H9 (cell line): ENCODE data around the gene UTS2B. TPM values are rescaled to one million over a fixed set of nuclear protein-coding genes. Genes with fewer than 3 reads are reported as not detected.

Source experiments
- DNase-seq: peaks from one replicate; pipeline ENCODE4 v3.0.0-alpha.2; 2017
- H2AFZ ChIP-seq: one replicate; pipeline ENCODE4 v1.6.1; 2013; ENCODE audit warnings: mild to moderate bottlenecking, low read length, control low read depth, moderate library complexity
- H2AK5ac ChIP-seq: 2 replicates; pipeline ENCODE4 v1.6.1; 2013; ENCODE audit warnings: low read length, control low read depth, mixed read lengths; ENCODE audit not compliant: insufficient read length
- H2BK120ac ChIP-seq: one replicate; pipeline ENCODE4 v1.6.1; 2013; ENCODE audit warnings: low read depth, mild to moderate bottlenecking, low read length, control low read depth, inconsistent platforms; ENCODE audit not compliant: poor library complexity, severe bottlenecking
- H2BK12ac ChIP-seq: 2 replicates; pipeline ENCODE4 v1.6.1; 2013; ENCODE audit warnings: low read length, control low read depth, mixed read lengths, low read depth; ENCODE audit not compliant: insufficient read length
- H2BK15ac ChIP-seq: 2 replicates; pipeline ENCODE4 v1.6.1; 2013; ENCODE audit warnings: low read depth, low read length, control low read depth
- H2BK20ac ChIP-seq: one replicate; pipeline ENCODE4 v1.6.1; 2013; ENCODE audit warnings: low read depth, mild to moderate bottlenecking, low read length, control low read depth, inconsistent platforms; ENCODE audit not compliant: poor library complexity, severe bottlenecking
- H2BK5ac ChIP-seq: 2 replicates; pipeline ENCODE4 v1.6.1; 2013; ENCODE audit warnings: low read length, control low read depth, mixed read lengths; ENCODE audit not compliant: insufficient read length
- H3K14ac ChIP-seq: 2 replicates; pipeline ENCODE4 v1.6.1; 2013; ENCODE audit warnings: low read length, control low read depth; ENCODE audit not compliant: insufficient read depth
- H3K18ac ChIP-seq: 2 replicates; pipeline ENCODE4 v1.6.1; 2013; ENCODE audit warnings: low read depth, mild to moderate bottlenecking, mixed read lengths, low read length, control low read depth; ENCODE audit not compliant: insufficient read length
- H3K23ac ChIP-seq: 2 replicates; pipeline ENCODE4 v1.6.1; 2013; ENCODE audit warnings: low read length, control low read depth, mixed read lengths, low read depth; ENCODE audit not compliant: insufficient read length
- H3K23me2 ChIP-seq: 2 replicates; pipeline ENCODE4 v1.6.1; 2013; ENCODE audit warnings: low read depth, mild to moderate bottlenecking, mixed read lengths, low read length, control low read depth; ENCODE audit not compliant: insufficient read length, poor library complexity, severe bottlenecking
- H3K27ac ChIP-seq: 2 replicates; pipeline ENCODE4 v1.5.1; 2013; ENCODE audit warnings: low read length, control low read depth, mixed read lengths, low read depth; ENCODE audit not compliant: insufficient read length
- H3K27me3 ChIP-seq: 2 replicates; pipeline ENCODE4 v1.6.1; 2013; ENCODE audit warnings: low read length, control low read depth, inconsistent platforms; ENCODE audit not compliant: insufficient read depth
- H3K4ac ChIP-seq: 2 replicates; pipeline ENCODE4 v1.6.1; 2013; ENCODE audit warnings: low read depth, mild to moderate bottlenecking, control low read depth, inconsistent platforms, low read length, moderate library complexity
- H3K4me1 ChIP-seq: 2 replicates; pipeline ENCODE4 v1.6.1; 2013; ENCODE audit warnings: low read length, control low read depth, inconsistent platforms; ENCODE audit not compliant: insufficient read depth
- H3K4me2 ChIP-seq: 2 replicates; pipeline ENCODE4 v1.6.1; 2013; ENCODE audit warnings: low read length, control low read depth, mixed read lengths; ENCODE audit not compliant: insufficient read length, insufficient read depth
- H3K56ac ChIP-seq: 2 replicates; pipeline ENCODE4 v1.6.1; 2013; ENCODE audit warnings: low read depth, mild to moderate bottlenecking, mixed read lengths, low read length, control low read depth; ENCODE audit not compliant: insufficient read length
- H3K79me1 ChIP-seq: 2 replicates; pipeline ENCODE4 v1.6.1; 2013; ENCODE audit warnings: low read depth, mild to moderate bottlenecking, moderate library complexity, low read length, control low read depth, inconsistent platforms; ENCODE audit not compliant: insufficient read depth, poor library complexity, severe bottlenecking
- H3K79me2 ChIP-seq: 2 replicates; pipeline ENCODE4 v1.6.1; 2013; ENCODE audit warnings: low read length, control low read depth, inconsistent platforms; ENCODE audit not compliant: insufficient read depth
- H3K9ac ChIP-seq: 2 replicates; pipeline ENCODE4 v1.6.1; 2013; ENCODE audit warnings: low read length, control low read depth, mixed read lengths; ENCODE audit not compliant: insufficient read length; ENCODE audit errors: extremely low read depth
- H3K9me3 ChIP-seq: one replicate; pipeline ENCODE4 v1.6.1; 2013; ENCODE audit warnings: low read depth, low read length, inconsistent platforms; ENCODE audit not compliant: control insufficient read depth
- H3T11ph ChIP-seq: one replicate; pipeline ENCODE4 v1.6.1; 2013; ENCODE audit warnings: mild to moderate bottlenecking, low read length, control low read depth, inconsistent platforms
- H4K20me1 ChIP-seq: one replicate; pipeline ENCODE4 v1.6.1; 2013; ENCODE audit not compliant: control insufficient read depth, insufficient read length, insufficient read depth
- H4K5ac ChIP-seq: 2 replicates; pipeline ENCODE4 v1.6.1; 2013; ENCODE audit warnings: low read depth, mild to moderate bottlenecking, mixed read lengths, low read length, control low read depth; ENCODE audit not compliant: insufficient read length
- H4K8ac ChIP-seq: replicated peaks from 2 replicates; pipeline ENCODE4 v1.6.1; 2013; ENCODE audit warnings: low read length, control low read depth, mixed read lengths, low read depth; ENCODE audit not compliant: insufficient read length
- H4K91ac ChIP-seq: 2 replicates; pipeline ENCODE4 v1.6.1; 2013; ENCODE audit warnings: low read depth, mild to moderate bottlenecking, moderate library complexity, mixed read lengths, low read length, control low read depth; ENCODE audit not compliant: insufficient read length
- H3K27ac Mint-ChIP-seq, 3 experiments: 2 replicates in 2 of 3; 3 replicates in 1 of 3; pipeline ENCODE4 v1.8.0; 2020 to 2021; ENCODE audit warnings: mixed read lengths in 3 of 3, mild to moderate bottlenecking in 1 of 3, moderate library complexity in 1 of 3
- H3K27me3 Mint-ChIP-seq: 2 replicates; pipeline ENCODE4 v1.8.0; 2021; ENCODE audit warnings: low read depth, mild to moderate bottlenecking, moderate library complexity, mixed read lengths
- H3K36me3 Mint-ChIP-seq, 3 experiments: 2 replicates in 2 of 3; 3 replicates in 1 of 3; pipeline ENCODE4 v1.8.0; 2020 to 2021; ENCODE audit warnings: low read depth in 3 of 3, mixed read lengths in 3 of 3; ENCODE audit not compliant: insufficient read depth in 1 of 3
- H3K4me1 Mint-ChIP-seq, 2 experiments: 2 replicates each; pipeline ENCODE4 v1.8.0; 2020; ENCODE audit warnings: mixed read lengths in 2 of 2
- H3K4me3 Mint-ChIP-seq, 2 experiments: 2 replicates in 1 of 2; 3 replicates in 1 of 2; pipeline ENCODE4 v1.8.0; 2020 to 2021; ENCODE audit warnings: mild to moderate bottlenecking in 2 of 2, mixed read lengths in 2 of 2, moderate library complexity in 1 of 2
- H3K9me3 Mint-ChIP-seq, 2 experiments: 2 replicates in 1 of 2; 3 replicates in 1 of 2; pipeline ENCODE4 v1.8.0; 2020; ENCODE audit warnings: mild to moderate bottlenecking in 2 of 2, mixed read lengths in 2 of 2, moderate library complexity in 1 of 2
- CTCF ChIP-seq: fragments of 200-600 bp; sonication (generic); conservative IDR thresholded peaks from 3 replicates; pipeline ENCODE4 v1.8.0; 2021; ENCODE audit warnings: antibody characterized with exemption, mild to moderate bottlenecking
- WGBS: extraction: QIAGEN DNeasy Blood & Tissue Kit; methylation state at CpG from one replicate; pipeline ENCODE4 v1.1.7; 2013; ENCODE audit warnings: missing lambda C conversion rate, low lambda C conversion rate, mixed read lengths; ENCODE audit not compliant: insufficient read length; ENCODE audit errors: extremely low coverage; 5-methylcytosine and 5-hydroxymethylcytosine counted together
- total RNA-seq: library from RNA; stranded (reverse); gene quantifications from 2 replicates; pipeline ENCODE4 v1.2.1, GENCODE V29; 2021

UTS2B gene
- total RNA-seq, 1 experiment from 2014 or later, result 0.09 TPM

- Histone ChIP-seq H2BK20ac (no peak overlapping the region), H3K27ac (no peak overlapping the region), H2AFZ (no peak overlapping the region), H4K20me1 (no peaks in the 10 kb centered on the region), H2BK5ac (no peak overlapping the region), H3K23me2 (no peaks in the 10 kb centered on the region), H3K79me2 (no peaks in the 10 kb centered on the region), H3K9me3 (no peaks in the 10 kb centered on the region), H3K23ac (no peak overlapping the region), H2BK120ac (no peak overlapping the region), H3K4me1 (no peaks in the 10 kb centered on the region; the same call in 1 of the 2 replicates), H3K27me3 (no peaks in the 10 kb centered on the region), H3K14ac (no peak overlapping the region), H4K5ac (no peak overlapping the region), H3K4ac (no peak overlapping the region), H4K91ac (no peak overlapping the region), H3K56ac (no peak overlapping the region), H2BK12ac (no peak overlapping the region), H3K18ac (no peak overlapping the region), H4K8ac (no peak overlapping the region), H3T11ph (no peak overlapping the region), H2BK15ac (no peak overlapping the region), H3K4me2 (no peak overlapping the region), H3K9ac (no peak overlapping the region), H3K79me1 (no peaks in the 10 kb centered on the region), H2AK5ac (no peak overlapping the region)
- no peak for DNase-seq
- Mint-ChIP-seq H3K4me3 (no peak overlapping the region), H3K27ac (no peak overlapping the region), H3K27me3 (no peaks in the 10 kb centered on the region), H3K9me3 (no peaks in the 10 kb centered on the region), H3K4me1 (peaks cover 13 to 15% of the 10 kb centered on the region in 2 experiments), H3K36me3 (no peaks in the 10 kb centered on the region)
- TF ChIP-seq CTCF, result no peak
- WGBS, result no CpG with 5 or more reads among the region's 4 CpGs
These were observed 23.9 kb downstream of the UTS2B start for GRCh38 chr3:191306428-191306827.
